ENCODE results near the gene OR2J3. TPM values are rescaled to one million over a fixed set of nuclear protein-coding genes. Genes with fewer than 3 reads are reported as not detected.

OR2J3 gene
- total RNA-seq: not detected in 2 replicates

GRCh38 chr6:29107758-29108157, at the start of gene OR2J3:
TSS of gene OR2J3 (plus strand) at chr6:29108058. CDS start at chr6:29111891, 3,833 bp downstream.

DNA sequence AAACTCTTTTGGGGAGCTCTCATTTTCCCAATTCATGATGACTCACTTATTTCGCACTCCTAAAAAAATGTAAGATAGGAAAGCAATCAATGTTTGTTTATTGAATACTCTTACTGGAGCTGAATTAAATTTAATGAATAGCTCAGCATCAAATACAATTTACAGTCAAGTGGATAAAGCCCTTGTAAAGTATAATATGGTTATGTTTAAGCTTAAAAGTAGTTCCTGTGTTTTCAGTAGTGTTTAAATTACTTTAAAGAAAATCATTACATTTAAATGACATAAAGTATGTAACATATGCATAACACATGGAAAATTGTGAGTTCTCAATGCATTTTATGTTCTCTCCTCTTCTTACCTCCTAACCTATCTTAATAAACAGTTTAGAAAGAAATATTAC, 20.6 kb upstream of the OR2J3 start, which contains the start of gene OR2B3:
Gene OR2B3, minus strand, starts transcription at position 101 of the 400 bp plus-strand sequence. Its CDS starts 65 bp downstream, at position 36.

GRCh38 chr6:29099190-29099589, 8.7 kb upstream of the OR2J3 start, which contains the start of gene OR2J1:
TSS of gene OR2J1 (plus strand) at chr6:29099490. CDS start at chr6:29100943, 1,453 bp downstream.

Other genes starting within 250 kb of the OR2J3 start
- gene TRIM27, start 184.1 kb upstream of the OR2J3 start, total RNA-seq: 38.8 and 47.4 TPM in 2 replicates
- 0.99 and 1.3 TPM in 2 replicates for gene ZNF311, start 102.7 kb upstream of the OR2J3 start, total RNA-seq
- gene OR2W1, start 62.9 kb upstream of the OR2J3 start, total RNA-seq: not detected in 2 replicates
- not detected in 2 replicates for gene OR2B3, start 20.7 kb upstream of the OR2J3 start, total RNA-seq
- not detected in 2 replicates for gene OR2J1, start 8.6 kb upstream of the OR2J3 start, total RNA-seq
- not detected in 2 replicates for gene OR2J2, start 62.8 kb downstream of the OR2J3 start, total RNA-seq
- gene OR14J1, start 193.6 kb downstream of the OR2J3 start, total RNA-seq: not detected in 2 replicates

Data from smooth muscle cell of the pulmonary artery (primary cell).